Left kidney (tissue), 2 donors: ENCODE data around the gene MPPED1. TPM values are rescaled to one million over a fixed set of nuclear protein-coding genes. Genes with fewer than 3 reads are reported as not detected.

Experiments
- DNase-seq: peaks from one replicate; pipeline ENCODE4 v3.0.0-alpha.2; 2013
- polyA plus RNA-seq: library from polyadenylated mRNA; unstranded; fragments of 120-200 nt; gene quantifications from one replicate; pipeline ENCODE4 v1.2.1, GENCODE V29; 2013; ENCODE audit not compliant: insufficient read length

Gene MPPED1
- polyA plus RNA-seq, 1 donor = 1.2 TPM

DNA sequence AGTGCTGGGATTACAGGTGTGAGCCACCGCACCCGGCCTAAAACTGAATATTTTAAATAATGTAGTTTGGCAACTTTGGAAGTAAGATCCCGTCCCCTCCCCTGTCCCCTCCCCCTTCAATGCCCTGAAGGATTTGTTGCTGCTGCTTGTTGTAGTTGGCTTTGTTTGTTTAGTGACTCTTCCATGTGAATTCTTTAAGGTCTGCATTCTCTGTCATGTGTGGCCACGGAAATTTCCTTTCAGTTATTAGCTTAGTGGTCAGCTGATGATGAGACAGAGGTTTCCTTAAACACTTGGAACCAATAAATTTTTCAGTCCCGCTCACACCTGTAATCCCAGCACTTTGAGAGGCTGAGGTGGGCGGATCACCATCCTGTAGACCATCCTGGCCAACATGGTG, 109.9 kb downstream of the MPPED1 start:
- DNase-seq = no peak

DNA sequence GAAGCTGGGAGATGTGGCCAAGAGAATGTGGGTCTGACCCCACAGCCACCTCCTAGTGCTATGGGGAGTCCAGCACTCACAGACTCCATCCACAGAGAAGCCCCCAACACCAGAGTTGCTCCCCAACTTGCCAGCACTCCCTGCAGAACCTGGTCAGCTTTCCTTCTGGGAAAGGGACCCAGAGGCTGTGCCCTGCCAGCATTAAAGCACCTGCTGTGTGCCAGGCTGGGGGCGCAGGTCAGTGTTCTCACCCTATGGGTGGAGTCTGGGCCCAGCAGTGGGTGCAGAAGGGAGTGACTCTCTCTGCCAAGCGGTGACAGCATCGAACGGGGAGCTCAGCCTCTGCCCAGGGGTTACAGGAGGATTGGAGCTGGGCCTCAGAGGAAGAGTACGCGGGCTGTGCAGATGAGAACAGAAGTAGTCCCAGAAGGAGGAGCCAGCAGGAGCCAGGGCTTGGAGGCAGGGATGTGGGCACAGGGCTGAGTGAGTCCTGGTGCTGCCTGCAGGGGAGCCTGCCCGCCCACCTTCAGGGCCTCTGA, 114.4 kb downstream of the MPPED1 start:
- no peak for DNase-seq

DNA sequence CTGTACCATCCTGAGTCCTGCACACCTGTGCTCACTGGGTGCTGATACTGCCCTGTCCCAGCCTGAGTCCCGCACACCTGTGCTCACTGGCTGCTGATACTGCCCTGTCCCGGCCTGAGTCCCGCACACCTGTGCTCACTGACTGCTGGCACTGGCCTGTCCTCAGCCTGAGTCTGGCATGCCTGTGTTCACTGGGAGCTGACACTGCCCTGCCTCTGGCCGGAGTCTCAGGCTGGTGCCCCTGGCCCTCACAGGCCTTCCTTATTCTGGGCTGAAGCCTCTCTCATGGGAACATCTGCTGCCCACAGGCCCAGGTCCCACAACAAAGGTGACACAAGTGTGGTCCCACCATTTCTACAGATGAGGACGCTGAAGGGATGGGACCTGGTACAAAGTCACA, 115.1 kb downstream of the MPPED1 start:
- no peak for DNase-seq

DNA sequence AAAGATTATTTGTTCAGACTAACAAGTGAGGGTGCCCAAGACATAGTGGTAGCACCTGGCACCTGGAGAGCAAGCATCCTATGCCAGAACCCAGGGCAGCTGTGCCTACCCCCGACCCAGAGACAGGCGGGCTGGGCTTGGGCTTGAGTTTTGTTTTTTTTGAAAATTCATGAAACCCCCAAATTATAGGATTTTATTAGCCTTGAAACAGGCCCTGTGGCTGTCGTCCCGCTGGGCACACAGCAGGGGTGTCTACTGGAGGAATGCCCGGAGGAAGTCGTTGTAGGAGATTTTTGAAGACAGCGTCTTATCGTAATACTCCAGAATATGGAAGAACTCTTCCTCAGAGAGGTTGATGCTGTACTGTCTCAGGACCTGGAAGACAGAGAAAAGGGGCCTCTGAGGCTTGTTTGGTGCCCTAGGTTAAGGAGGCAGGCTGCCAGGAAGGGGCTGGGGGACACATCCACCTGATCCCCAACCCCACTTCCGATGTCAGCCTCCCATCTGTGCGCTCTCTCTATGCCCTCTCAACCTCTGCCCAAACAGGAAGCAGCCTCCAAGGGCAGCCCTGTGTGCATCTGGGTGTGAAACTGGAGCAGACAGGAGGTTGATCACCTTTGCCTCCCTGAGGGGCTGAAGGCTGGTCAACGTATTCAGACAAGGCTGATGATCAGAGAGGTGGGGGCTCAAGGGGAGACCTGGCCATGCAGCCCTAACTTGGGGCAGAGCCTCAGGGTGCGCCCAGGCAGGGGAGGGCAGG, 117.0 kb downstream of the MPPED1 start:
- DNase-seq = no peak

DNA sequence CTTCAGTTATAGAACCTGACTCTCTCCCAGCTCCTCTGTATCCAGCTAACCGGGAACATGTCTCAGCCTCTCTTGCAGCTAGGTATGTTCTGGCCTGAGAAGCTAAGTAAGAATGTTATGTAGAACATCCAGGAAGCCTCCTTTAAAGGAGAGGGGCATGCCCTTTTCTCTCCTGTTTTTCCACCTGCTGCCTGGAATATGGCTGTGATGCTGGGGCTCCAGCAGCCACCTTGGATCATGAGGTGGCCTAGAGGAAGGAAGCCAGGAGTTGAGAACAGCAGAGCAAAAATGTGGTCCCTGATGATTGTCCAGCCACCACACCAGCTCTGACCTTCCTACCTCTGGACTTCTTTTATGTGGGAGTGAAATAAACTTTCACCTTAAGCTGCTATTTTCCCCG, 117.6 kb downstream of the MPPED1 start:
- DNase-seq = no peak

DNA sequence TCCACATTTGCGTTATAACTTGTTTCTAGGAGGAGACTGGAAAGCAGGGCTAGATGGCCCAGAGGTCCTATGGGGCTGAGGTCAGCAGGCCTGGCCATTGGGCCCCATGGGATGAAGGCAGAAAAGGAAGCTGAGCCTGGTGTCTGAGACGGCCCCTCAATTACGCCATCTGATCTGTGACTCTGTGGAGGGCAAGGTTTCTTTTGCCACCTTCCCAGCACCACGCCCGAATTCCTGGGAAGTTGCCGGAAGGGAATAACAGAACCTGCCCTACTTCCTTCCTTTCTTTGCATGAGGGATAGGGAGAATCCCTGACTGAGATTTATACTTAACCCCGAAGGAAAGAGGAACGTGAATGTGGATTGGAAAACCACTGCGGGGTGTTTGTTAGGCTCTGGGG, 118.1 kb downstream of the MPPED1 start:
- no peak for DNase-seq

DNA sequence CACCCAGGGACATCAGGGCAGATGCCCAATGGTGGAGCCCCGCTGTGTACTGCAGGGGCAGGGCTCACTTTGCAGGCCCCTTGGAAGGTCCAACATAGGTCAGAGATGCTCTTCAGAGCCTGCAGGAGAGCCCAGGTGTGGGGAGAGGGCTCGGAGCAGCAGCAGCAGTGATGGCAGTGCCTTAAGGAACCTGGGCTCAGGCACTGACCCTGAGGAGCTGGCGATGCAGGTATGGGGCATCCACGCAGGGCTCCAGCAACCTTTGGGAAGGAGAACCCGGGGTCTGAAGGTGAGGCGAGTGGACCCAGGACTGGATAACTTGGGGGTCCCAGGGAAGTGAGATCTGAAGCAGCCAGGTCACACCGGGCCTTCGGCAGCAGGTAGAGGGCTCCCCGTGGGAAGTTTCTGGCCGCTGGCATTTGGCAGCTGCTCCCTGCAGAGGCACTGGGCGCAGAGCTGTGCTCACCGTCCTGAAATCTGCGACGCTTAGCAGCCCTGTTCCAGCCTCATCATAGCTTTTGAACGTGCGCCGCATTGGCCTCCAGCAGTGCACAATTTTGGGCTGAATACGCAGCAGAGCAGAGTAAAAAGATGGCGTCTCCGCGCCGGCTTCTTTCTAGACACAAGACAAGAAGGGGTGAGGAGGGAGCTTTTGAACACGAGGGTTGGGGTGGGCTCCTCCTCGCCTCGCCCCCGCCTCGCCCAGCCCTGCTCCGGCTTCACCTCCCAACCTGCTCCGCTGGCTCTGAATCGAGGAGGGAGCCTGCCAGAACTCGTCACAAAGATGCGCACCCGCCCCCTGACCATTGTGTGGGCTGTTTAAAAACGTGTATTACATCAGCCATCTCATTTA, 118.8 kb downstream of the MPPED1 start:
- DNase-seq = no peak

DNA sequence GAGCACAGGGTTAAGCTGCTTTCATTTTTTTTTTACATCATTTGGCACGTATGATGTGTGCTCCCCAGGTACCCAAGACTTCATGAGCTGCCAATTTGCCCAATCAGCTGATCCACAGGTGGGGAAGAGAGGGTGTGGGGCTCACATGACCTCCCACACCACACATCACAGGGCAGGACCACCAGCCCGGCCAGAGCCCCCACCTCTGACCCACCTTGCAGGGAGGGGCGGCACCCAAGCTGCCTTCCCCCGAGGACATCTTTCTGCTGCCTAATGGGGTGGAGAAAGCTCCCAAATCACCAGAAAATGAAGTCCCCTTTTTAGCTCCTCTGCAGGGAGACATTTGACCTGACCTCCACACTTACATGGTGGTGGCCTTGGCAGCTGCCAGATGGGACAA, 119.8 kb downstream of the MPPED1 start:
- no peak for DNase-seq

DNA sequence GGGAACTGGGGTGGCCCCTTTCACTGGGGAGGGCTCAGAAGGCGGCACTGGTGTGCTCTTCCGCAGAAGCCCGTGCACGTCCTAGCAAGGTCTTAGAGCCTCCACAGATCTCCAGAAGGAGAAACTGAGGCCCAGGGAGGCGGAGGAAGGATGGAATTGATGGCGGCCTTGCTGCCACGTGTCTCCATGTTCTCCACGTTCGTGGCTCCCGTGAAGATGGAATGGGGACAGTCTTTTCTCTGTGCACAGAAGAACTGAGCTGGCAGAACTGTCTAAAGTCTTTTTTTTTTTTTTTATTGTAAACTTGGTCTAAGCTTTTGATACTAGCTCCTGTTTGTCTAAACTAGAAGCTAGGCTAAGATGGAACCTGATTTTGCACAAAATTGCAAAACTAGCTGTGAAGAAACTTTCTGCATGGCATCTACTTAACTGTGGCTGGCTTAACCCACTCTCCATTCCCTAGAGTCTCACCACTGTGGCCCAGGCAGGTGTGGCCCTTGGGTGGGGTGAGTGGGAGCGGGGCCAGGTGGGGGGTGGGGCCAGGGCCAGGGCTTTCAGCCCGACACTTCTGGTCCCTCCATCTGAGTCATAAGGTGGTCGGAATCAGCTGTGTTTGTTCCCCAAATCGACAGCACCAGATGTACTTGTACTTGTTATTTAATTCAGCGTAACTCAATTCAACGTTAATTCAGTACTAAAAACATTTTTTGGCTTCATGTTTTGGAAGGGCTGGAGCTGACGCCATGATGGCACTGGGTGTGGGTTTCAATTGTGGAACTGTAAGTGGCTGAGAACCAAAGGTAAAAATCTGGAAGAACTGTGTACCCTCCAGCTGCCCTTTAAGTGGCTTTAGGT, 120.7 kb downstream of the MPPED1 start:
- DNase-seq = no peak

DNA sequence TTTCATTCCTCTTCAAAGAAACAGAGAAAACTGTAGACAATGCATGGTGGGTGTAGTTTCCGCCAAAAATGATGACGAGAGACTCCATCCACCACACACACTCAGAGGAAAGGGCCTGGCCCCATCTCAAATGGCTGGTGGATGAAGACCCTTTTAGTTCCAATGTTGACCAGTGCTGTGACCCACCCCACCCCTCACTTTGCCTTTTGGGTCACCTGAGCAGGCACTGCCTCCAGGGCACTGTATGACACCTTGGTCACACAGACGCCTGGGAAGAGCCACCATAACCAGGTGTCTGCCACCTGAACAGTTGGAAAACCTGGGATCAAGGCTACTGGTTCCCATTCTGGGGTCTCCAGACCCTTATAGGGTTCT, 121.3 kb downstream of the MPPED1 start:
- DNase-seq = no peak

DNA sequence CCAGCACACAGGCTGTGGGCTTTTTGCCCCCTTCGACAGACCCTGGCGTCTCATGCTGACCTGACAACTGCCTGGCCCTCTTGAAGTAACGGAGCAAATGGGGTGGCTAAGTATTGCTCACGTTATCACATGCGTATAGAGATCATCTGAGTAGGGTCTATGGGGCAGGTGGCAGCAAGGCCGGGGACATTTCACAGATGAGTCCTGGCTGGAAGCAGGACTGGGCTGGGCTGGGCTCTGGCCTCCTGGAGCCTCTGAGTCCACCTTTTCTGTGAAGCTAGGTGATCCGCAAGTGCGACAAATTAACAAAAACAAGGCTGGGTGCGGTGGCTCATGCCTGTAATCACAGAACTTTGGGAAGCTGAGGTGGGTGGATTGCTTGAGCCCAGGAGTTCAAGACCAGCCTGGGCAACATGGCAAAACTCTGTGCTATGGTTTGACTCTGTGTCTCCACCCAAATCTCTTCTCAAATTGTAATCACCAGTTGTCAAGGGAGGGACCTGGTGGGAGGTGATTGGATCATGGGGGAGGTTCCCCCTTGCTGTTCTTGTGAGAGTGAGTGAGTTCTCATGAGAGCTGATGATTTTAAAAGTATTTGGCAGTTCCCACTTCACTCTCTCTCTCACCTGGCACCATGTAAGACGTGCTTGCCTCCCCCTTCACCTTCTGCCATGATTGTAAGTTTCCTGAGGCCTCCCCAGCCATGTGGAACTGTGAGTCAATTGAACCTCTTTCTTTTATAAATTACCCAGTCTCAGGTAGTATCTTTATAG, 122.0 kb downstream of the MPPED1 start:
- DNase-seq = no peak

DNA sequence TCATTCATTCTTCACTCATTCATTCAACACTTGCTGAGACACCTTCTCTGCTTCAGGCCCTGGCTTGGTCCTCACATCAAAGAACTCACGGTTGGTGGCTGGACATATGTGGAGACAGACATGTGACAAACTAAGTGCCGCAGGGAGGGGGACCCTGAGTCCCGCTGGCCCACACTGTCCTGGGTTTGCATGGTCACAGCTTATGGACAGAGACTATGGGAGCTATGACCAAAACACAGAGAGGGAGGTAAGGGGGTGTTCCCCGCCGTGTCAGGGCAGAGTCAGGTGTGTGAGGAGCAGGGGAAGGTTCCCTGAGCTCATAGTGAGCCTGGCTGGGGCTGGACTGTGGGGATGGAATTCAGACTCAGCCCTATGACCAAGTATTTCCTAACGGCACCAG, 123.1 kb downstream of the MPPED1 start:
- no peak for DNase-seq

DNA sequence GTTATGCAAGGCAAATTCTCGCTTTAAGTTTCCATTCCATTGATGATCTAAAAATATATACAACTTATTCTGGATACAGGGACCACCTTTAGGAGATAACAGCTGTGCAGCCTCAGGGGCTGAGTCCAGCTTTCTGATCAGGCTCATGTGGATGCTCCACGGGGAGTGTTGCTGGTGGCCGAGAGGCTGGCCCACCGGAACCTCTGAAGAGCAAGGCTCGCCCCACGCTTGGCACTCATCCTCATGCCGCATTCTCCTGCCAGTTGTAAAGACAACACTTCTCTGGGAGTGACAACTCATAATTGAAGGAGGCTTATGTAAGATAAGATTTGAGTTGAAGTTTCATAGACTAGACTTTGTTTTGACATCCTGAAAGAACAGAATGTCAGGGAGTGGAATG, 123.5 kb downstream of the MPPED1 start:
- DNase-seq = no peak

DNA sequence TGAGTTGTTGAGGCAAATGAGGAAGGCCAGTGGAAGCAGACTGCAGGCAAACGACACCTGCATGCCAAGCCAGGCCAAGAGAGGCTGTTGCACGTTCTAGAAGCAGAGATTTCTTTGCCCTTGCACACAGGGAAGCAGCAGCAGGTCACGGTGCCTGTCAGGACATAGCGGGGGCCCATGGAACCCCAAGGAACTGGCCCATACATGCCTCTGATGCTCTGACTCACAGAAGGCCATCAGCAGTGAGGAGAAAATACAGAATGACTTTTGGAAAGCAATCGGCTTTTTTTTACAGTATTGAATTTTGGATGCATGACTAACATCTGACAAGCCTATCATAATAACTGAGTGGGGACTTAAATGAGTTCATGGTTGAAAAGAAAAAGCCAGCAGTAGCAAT, 123.9 kb downstream of the MPPED1 start:
- no peak for DNase-seq

DNA sequence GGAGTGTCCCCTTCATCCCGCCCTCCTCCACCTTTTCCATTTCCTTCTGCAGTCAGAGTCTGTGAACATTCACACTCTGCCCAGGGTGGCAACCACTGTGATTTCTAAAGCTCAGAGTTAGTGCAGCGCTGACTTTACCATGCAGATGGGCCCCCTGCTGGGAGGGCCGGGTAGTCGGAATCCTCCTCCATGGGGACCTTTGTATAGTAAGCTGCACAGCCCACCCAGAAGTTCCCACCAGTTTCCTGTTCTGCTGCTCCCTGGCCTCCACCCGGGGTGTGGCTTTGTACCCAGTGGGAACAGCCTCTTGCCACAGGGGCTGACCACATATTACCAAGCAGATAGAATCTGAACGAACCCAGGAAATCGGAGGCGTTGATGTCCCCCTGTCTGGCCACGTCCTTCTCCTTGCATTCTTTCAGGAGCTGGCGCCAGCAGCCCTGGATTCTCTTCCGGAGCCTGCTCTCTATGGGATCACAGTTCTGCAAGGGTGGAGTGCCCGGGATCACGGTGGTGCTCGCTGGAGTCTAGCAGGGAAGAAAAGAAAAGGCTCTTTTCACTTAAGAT, 125.3 kb downstream of the MPPED1 start:
- no peak for DNase-seq

DNA sequence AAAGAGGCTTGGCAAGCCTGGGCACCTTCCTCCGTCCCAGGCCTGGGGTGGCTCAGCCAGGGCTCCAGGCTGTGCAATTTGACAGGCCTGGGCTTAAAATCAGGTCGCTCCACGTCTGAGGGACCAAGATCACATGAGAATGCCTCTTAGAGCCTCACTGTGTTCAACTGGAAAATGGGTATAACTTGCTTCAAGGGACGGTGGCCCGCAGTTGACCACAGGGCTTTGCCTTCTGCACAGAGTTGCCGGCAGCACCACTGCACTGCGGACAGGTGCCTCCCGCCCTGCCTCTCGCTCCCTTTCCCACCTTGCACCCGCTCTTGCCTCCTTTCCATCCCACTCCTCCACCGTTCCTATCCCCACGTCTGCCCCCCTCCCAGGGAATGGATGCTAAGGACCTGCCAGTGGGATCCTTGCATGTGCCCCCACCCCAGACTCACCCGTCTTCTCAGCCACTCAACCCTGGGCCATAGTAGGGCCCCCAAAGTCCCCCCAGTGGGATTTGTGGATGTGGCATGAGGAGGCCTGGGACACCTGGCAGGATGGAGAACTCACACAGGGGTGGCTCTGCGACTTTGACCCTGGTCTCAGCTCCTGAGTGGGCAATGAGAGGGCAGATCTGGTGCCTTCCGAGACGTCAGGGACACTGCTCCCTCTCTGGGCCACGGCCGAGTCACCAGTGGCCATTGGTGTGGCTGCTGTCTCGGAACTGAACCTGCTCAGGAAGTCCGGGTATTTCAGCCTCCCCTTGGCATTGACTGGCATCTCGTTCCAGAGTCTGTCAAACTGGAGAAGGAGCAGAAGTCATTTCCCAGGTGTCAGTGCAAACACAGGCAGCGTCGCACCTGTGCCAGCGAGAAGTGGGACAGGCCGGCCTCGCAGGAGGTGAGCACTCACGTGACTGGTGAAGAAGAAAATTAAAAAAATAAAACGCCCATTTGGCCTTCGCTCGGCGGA, 128.0 kb downstream of the MPPED1 start:
- no peak for DNase-seq

DNA sequence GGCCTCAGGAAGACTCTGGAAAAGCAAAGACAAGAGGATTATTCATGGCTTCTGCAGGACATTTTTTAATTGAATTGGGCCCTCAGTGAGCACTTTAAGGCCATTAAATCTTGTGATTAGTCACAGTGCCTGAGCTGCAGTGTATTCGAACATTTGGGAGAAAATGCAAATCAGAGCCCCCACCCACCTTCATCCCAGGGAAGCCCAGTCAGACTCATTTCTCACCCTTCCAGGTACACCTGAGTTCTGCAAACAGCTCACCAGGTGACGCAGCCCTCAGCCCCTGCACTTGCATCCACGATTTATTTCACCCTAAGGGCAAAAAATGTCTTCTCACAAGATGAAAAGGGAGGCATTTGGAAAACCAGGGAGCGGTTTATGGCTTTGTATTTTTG, 128.7 kb downstream of the MPPED1 start:
- DNase-seq = no peak

DNA sequence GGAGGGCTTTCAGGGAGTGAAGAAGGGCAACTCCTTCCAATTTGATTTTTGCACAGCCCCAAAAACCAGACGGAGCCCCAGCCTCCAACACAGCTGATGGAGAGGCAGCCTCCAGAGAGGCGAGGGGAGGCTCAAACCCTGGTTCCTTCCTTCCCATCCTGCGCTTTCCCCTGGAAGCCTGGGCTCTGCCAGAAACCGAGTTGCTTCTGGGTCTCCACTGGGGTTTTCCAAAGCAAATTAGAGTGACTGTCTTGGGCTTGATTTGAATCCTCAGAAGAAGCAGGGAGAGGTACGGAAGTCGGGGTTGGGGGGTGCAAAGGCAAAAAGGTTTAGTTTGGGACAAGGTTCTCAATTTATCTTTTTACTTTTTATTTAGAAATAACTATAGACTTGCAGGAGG, 129.2 kb downstream of the MPPED1 start:
- no peak for DNase-seq

DNA sequence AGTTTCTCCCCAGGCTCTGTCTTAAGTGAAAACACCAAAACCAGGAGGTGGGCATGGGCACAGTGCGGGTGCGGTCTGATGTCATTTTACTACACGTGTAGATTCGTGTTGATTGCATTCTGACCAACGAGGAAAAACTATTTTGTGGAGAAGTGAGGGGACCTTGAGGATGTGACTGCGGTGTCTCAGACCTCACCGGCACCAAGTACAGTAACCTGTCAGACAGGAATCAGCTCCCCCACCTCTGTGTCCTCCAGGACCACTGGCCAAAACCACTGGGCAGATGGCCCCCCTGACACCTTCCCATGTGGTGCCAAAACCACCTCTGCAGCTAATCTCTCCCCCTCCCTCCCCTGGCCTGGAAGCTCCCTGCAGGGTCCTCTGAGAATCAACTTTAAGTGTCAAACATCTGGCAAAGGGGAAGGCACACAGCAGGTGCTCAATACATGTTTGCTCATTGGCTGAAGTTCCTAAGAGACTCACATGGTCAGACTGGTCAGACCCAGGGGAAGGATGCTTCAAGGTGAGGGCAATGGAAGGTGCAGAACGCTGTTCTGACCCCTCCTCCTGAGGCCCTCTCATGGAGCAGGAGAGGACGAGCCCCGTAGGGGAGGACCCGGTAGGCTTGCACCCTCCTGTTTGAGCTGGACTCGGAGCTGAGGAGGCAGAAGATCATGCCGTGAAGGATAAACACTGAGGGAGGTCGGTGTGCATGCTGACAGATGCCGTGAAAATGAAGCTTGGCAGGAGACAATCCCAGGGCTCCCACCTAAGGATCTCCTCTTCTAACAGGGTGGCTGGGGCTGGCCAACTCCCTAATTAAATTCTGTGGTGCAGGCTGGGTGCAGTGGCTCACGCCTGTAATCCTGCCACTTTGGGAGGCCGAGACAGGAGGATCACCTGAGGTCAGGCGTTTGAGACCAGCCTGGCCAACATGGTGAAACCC, 129.9 kb downstream of the MPPED1 start:
- DNase-seq = no peak
